GM18909 (cell line): ENCODE measurements around the gene MYPOP.
A peak's percentile ranks its signal among the peaks of the same experiment; 100 is the strongest.
"Not testable (repeated sequence)": the region's sequence is repeated elsewhere in the genome, so short reads cannot be mapped to it uniquely, and the experiment has no call there.

Experiments
- ATAC-seq: cut with Tn5 transposase; IDR thresholded peaks from one replicate; pipeline ENCODE4 v1.9.1; 2021; ENCODE audit warnings: mild to moderate bottlenecking; ENCODE audit not compliant: unreplicated experiment, poor library complexity

The MYPOP gene

DNA sequence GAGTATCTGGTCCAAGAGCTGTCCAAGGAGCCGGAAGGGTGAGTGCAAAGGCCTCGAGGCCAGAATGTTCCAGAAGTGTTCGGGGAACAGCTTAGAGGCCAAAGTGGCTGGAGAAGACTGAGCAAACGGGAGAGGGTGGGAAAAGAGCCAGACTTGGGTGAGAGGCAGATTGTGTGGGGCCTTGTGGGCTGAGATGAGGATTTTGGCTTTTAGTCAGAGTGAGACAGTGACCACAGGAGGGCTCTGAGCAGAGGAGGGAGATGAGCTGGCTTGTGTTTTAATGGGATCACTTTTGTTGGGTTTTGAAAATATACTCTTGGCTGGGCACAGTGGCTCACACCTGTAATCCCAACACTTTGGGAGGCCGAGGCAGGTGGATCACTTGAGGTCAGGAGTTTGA, 6.5 kb upstream of the MYPOP start:
- ATAC-seq: no peak

DNA sequence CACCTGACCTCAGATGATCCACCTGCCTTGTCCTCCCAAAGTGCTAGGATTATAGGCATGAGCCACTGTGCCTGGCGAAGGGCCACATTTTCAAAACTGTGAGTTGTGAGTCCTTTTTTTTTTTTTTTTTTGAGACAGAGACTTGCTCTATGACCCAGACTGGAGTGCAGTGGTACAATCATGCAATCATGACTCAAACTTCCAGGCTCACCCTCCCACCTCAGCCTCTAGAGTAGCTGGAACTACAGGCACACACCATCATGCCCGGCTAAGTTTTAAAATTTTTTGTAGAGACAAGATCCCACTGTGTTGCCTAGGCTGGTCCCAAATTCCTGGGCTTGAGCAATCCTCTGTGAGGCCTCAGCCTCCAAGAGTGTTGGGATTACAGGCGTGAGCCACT, 3.8 kb upstream of the MYPOP start:
- ATAC-seq: no peak

DNA sequence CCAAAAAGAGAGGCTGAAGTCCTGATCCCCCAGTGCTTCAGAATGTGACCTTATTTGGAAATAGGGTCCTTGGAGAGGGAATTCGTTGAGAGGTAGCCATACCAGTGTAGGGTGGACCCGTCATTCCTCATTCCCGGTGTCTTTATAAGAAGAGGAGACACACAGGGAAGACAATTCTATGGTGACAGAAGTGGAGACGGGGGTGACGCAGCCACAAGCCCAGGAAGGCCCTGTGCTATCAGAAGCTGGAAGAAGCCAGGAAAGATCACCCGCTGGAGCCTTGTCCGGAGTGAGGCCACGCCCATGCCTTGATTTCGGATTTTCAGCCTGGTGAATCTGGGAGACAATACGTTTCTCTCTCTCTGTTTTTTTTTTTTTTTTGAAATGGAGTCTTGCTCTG, 2.6 kb upstream of the MYPOP start:
- ATAC-seq: no peak

DNA sequence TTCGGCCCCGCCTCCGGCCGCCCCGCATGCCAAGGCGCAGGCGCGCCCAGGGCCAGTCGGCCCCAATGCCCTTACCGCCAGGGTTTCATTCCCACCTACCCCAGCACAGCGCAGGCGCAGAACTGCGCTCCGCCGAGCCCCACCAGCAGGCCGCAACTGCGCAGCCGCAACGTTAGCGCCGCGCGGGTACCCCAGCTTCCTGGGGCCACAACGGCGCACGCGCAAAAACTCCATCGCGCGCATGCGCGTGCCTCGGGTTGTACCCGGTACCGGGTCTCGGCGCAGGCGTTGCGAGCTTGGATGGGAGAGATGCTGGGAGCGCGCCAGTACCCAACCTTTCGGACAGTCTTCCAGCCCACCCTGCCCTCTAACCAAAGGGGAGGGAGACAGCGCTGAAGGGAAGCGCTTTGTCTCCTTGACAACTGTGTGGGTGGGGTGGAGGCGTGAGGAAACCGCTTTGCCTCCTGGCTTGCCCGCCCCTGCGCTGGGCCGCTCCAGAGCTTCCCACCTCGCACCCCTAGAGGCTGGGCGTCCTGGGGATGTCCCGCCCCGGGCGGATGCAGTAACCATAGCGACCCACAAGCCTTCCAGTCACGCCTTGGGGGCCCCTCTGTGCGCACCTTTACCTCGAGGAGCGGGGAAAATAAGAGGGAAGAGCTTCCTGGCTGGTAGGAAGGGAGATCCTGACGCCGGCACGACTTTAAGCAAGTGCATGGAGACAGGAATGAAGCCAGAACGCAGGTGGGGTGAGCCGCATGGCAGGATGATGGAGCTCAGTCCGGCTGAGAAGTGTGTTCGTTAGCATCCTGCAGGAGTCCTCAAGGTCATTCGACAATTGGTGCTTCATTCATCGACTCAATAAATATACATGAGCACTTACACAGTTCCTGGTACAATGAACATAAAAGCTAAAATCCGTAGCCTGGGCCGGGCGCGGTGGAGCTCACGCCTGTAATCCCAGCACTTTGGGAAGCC, 525 bp upstream of the MYPOP start:
- peak; percentile 95 for ATAC-seq

DNA sequence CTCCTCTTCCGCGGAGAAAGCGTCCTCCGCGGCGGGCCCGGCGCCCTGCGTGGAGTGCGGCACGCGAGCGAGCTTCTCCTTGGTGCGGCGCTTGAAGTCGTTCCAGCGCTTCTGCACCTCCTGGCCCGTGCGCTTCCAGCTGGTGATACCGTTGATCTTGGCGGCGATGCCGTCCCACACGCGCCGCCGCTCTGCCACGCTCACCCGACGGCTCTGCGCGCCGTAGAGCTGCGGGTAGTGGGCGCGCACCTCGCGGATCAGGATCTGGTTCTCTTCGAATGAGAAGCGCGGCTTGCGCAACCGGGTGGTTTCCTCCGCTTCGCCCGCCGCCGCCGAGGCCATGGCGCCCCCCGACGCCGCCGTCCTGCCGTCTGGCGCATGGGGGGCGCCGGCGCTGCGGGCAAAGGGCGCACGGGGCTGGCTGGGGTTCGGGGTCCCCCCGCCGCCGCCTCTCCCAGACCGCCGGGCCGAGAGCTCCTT, 941 bp downstream of the MYPOP start:
- no peak for ATAC-seq

DNA sequence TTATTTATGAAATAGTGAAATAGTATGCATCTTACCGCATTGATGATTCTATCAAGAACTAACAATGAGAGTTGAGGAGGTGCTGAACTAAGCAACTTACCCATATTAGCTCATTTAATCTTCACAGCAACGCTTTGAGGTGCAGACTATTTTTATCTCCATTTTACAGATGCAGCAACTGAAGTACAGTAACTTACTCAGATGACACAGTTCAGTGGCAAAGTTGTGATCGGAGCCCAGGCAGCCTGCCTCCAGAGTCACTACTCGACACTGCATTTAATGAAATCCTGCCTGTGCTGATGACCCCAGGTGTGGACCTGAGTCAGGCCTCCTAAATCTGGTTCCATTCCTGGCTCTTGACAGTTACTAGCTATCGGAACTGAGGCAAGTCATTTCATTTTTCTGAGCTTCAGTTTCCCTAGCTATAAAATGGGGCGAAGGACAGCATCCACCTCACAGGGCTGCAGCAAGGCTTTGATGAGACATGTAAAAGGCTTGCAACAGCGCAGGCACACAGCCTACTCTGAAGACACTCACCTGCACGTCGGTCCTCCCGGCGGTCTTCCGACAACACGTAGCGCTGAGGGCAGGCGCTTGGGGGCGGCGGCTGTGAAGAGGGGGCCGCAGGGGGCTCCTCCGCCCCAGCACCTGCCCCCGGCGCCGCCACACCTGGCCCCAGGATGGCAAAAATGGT, 1.5 kb downstream of the MYPOP start:
- no peak for ATAC-seq

DNA sequence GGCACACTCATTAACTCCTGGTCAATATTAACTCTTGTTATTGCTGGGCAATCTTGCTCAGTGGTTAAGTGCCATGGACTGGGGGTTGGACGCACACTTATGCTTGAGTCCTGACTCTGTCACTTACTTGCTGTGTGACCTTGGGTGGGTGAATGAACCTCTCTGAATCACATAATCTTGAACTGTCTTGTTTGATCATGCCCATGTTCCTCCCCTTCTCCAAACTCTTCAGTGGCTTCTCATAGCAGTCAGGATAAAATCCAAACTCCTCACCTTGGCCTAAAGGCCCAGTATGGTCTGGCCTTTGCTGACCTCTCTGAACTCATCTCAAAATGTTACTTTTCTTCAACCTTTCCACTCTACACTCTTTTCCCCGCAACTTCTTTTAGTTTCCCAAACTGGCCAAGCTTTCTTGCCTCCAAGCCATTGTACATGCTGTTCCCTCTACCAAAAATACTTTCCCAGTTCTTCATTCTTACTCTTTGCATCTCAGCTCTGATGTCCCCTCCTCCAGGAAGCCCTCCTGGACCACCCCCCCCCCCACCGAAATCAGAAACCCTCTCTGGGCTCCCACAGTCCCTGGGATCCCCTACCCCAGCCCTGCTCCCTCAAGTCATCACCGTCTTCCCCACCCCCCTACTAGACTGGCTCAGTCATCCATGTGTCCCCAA, 2.4 kb downstream of the MYPOP start:
- no peak for ATAC-seq

DNA sequence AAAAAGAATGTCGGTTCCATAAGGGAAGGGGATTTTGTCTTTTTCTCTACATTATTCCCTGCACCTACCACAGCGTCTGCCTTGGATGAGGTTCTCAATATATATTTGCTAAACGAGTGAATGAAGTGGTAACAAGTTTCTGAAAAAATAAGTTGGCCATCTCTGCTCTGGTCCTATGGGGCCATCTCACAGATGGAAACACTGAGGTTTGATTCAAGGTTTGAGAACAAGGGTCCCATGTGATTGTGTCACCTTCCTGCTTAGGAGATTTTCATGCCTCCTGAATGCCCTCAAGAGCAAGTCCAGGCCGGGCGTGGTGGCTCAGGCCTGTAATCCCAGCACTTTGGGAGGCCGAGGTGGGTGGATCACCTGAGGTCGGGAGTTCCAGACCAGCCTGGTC, 3.2 kb downstream of the MYPOP start:
- no peak for ATAC-seq

DNA sequence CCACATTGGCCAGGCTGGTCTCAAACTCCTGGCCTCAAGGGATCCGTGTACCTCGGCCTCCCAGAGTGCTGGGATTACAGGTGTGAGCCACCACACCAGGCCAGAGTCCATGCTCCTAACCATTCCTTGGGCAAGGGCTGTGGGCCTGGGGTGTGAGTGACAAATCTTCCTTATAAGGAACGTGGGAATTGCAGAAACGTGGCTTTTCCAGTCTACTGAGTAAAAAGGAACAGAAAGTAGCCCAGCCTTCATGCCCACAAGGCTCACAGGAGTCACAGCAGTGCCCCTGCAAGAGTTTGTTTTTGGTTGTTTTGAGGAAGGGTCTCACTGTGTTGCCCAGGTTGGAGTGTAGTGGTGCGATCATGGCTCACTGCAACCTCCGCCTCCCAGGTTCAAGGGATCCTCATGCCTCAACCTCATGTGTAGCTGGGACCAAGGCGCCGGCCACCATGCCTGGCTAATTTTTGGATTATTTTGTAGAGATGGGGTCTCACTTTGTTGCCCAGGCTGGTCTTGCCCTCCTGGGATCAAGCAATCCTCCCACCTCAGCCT, 5.1 kb downstream of the MYPOP start:
- no peak for ATAC-seq

DNA sequence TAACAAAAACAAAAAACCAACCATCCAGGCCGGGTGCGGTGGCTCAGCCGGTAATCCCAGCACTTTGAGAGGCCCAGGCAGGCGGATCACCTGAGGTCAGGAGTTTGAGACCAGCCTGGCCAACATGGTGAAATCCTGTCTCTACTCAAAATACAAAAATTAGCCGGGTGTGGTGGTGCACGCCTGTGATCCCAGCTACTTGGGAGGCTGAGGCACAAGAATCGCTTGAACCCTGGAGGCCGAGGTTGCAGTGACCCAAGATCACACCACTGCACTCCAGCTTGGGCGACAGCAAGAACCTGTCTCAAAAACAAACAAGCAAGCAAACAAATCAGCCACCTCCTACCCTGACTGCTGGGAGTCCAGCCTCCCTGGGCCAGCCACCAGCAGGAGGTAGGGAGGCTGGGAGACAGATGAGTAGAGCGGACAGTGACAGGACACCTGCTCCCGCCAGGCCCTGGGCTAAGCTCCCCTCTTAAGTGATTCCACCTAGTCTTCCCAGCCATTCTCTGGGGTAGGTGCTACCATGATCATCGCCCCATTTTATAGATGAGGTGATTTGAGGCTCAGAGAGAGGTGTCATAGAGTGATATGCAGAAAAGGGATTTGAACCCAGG, 6.3 kb downstream of the MYPOP start:
- ATAC-seq: not testable (repeated sequence)

DNA sequence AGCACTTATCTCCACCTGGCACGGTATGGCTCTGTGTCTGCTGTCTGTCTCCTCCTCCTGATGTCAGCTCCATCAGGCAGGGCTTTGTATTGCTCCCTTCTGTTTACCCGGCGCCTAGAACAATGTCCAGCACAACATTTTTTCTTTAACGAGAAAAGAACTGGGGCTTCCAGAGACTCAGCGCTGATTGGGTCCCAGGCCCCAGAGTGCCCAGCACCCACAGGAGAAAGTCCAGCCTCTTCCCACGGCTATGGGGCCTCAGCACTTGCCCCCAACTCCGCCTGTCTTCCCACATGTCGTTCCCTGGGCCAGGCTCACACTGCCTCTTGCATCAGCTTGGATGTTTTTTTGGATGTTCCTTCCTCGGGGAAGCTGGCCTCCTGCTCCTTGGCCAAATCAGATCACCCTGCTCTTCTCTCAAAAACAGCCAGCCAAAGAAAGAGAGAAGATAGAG, 6.9 kb downstream of the MYPOP start:
- ATAC-seq: no peak

DNA sequence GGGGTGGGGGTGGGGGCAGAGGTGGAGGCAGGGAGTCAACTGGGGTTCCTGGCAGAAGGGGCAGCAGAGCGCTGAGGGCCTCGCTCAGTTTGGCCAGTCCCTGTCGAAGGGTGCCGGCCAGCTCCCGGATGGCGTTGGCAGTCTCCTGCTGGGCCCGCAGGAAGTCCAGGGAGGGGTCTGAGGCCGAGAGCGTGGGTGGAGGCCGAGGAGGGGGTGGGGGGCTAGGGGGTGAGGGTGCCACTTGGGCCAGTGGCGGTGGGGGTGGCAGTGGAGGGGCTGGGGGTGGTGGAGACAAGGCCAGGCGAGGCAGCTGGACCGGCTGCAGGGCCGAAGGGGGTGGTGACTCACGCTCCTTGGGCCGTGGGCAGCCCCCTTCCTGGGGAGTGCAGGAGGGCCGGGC, 11.5 kb downstream of the MYPOP start:
- no peak for ATAC-seq

DNA sequence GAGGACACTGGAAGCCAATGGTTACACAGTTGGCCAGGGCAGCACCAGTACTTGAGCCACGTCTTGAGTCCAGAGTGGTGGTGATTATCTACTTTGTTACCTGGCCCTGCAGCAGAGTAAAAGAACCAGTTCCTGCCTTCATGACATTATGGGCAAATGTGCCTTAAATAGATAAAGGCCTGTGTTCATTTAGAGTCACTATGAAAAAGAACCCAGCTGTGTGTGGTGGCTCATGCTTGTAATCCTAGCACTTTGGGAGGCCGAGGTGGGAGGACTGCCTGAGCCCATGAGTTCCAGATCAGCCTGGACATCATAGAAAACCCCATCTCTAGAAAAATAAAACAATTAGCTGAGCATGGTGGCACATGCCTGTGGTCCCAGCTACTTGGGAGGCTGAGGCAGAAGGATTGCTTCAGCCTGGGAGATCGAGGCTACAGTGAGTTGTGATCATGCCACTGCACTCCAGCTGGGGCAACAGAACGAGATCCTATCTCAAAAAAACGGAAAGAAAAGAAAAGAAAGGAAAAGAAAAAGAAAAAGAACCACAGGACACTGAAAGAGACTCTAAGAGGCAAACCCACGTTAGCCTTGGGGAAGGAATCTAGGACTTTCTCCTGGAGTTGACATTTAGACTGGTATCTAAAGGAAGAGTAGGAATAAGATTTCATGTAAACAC, 13.1 kb downstream of the MYPOP start:
- no peak for ATAC-seq

DNA sequence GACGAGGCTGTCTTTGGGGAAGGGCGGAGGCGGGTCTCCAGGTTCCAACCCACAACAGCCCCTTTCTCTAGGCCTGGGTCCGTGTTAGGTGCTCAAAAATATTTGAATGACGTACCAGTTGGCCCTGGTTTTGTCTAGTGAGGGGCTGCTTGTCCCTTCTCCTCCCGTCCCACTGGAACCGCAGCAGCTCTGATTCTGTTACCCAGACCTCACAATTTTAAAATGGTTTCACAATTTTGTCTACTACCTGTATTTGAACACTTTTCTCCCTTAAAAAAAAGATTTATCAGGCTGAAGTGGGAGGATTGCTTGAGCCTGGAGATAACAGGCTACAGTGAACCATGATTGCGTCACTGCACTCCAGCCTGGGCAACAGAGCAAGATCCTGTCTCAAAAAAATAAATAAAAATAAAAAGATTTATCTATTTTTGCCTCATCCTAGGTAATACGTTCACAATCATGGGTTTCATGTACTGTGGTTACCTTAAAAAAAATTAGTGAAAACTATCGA, 15.2 kb downstream of the MYPOP start:
- ATAC-seq: no peak

DNA sequence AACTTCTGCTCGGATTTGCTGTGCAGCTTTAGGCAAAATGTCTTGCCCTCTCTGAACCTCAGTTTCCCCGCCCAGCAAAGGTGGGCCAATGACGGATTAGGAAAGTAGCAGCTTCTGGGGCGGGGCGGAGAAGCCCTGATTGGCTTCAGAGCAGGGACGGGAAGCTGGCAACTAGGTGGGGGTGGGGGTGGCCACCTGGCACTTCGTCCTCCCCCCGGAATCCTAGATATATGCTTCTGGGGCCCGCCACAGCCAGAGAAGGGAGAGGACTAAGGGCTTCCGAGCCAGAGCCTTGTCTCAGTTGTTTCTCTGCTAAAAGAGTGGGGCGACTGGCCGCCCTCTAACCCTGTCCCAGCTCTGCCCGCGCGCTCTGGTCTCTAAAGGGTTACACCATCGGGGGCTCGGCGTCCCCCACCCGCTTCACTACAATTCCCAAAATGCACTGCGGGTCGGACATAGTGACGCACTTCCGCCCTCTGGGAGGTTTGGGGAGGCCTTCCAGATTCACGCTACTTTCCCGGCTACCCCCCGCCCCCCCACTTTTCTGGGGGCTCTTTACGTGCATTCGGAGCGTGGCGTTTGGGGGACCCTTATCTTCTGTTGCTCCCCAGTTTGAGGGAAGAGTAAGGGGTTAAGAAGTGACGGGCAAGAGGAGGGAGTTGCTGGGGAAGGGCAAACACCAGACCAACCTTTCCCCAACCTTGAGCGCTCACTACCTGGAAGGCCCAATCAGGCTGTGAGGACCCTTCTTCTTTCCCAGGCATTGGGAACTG, 15.8 kb downstream of the MYPOP start:
- peak; percentile 48 for ATAC-seq

DNA sequence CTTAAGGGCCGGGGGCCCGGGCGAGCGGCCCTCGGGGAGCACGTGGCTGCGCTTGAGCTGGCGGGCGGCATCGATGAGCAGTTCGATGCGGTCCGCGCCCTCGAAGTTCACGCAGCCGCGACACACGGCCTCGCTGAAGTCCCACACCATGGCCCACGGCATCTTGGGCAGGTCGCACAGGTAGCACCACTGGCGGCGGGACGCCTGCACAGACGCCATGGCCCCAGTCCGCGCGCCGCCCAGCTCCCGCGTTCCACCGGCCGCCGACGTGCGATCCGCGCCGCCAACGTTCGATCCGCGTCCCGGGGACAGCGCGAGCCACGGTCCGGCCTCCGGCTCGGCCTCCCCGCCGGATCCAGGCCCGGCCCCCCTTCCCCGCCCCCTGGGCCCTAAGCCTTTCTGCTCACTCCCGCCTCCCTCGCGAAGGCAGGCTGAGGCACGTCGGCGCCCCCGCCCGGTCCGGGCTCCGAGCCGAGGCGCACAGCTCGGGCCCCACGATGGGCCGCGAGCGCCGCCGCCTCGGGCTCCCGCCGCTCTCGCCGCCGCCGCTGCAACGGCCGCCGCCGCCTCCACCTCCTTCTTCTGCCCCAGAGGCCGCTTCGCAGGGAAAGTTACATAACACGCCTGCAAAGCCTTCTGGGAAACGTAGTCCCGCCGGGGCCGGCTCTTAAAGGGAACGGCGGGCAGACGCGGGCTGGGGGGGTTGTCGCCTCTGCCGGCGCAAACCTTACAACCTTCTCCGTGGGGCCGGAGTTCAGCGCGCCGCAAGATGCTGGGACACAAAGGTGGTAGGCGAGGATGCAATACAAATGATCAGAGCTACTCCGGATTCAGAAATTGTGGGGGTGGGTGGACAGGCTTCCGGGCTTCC, 16.6 kb downstream of the MYPOP start, which contains the start of gene IRF2BP1:
TSS of gene IRF2BP1 (minus strand) at position 586 of the 871 bp plus-strand sequence. CDS start at position 219, 367 bp downstream.
- ATAC-seq: peak; percentile 54
